HG02852 (cell line): Measurements from ENCODE around the gene ME2.
A peak's percentile ranks its signal among the peaks of the same experiment; 100 is the strongest.
"Not testable (repeated sequence)": the region's sequence is repeated elsewhere in the genome, so short reads cannot be mapped to it uniquely, and the experiment has no call there.

Source experiments
- ATAC-seq: cut with Tn5 transposase; IDR thresholded peaks from one replicate; pipeline ENCODE4 v1.9.1; 2021; ENCODE audit warnings: mild to moderate bottlenecking, moderate library complexity; ENCODE audit not compliant: unreplicated experiment

Gene ME2

DNA sequence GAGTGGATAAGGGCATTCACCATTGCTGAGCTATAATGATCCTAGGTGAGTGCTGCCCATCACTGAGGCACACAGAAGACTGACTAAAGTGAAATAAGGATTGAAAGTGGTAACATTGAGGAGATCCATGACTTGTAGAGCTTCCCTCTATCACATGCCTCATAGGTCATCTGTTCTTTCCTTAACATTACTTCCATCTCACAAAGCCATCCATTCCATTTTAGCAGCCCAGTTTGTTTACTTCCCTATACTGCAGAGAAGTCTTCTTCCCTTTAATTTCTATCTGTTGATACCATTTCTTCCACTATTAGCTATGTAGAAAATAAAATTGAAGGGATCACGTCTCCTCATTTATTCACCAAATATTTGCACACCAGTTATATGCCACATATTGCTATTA lies 32.1 kb downstream of the ME2 start:
- ATAC-seq, result no peak

DNA sequence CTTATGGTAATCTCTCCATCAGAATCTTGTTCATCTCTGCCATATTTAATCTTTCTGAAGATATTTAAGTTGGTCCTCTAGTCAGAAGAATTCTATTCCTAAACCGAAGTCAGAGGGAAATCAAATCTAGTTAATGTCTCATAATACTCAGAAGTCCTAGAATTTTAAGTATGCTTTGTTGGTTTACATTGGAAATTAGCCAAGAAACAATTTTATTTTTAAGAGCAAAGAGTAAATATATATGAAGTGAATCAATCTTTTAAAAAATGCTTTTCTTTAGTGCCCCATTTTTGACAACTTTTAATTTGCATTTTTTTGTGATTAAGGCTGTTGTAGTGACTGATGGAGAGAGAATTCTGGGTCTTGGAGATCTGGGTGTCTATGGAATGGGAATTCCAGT lies 38.1 kb downstream of the ME2 start:
- ATAC-seq, result no peak

DNA sequence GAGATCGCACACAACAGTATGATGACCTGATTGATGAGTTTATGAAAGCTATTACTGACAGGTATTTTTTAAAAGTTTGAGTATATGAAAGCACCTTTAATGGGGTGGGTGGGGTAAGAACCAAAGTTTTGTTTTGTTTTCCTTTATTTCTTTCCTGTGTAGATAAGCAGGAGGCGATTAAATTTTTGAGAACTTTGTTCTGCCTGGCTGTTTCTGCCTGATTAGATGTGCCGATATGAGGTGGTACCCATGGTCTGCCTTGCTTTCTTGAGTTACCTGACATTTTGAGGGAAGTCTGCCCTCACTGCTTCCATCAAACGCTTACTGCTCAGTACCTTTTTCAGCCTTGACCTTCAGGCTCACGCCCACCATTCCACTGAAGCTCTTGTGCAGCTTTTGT lies 39.2 kb downstream of the ME2 start:
- no peak for ATAC-seq

DNA sequence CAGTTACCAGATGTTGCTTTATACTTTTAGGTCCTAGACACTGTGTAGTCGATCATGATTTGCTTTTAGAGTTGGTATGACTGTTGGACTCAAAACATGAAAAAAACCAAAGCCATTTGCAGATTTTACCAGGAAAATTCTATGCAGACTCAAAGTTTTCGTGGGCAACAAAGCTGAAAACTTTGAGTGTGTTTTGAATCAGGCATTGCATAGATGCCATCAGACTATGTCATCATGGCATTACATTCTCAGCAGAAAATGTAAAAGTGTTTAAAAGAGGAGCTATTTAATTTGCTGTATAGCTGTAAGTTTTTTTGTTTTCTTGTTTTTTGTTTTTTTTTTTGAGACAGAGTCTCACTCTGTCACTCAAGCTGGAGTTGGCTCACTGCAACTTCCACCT lies 45.5 kb downstream of the ME2 start:
- no peak for ATAC-seq

DNA sequence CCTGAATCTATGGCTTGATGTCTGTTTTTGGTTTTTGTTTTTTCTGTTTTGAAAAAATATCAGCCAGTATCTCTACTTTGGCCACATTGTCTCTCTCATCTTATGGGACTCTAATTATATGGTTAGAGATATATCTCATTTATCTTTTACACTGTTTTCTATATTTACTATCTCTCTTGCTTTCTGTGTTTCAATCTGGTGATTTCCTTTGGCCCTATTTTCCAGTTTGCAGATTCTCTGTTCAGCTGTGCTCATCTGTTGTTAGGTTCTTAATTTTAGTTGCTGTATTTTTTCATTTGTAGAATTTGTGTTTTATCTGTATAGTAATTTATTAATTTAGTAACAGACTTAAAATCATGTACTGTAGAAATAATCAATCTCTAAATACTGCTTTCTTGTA lies 47.6 kb downstream of the ME2 start:
- ATAC-seq, result no peak

DNA sequence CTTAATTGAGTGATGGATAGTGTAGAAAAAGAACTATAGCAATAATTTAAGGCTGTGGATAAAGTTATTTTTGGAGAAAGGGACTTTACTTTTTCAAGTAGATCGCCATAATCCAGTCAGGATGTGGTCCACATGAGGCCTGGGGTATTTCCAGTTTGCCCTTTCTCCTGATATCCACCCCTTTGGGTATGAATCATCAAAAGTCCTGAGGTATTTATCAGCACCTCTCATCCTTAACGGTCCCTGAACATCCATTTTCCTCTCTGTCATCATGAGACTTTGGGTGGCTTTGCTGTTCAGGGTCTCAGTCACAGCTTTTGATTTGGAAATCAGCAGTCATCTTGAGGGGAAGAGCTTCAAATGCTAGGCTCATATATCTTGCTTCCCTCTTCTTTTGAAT lies 49.6 kb downstream of the ME2 start:
- ATAC-seq, result no peak

DNA sequence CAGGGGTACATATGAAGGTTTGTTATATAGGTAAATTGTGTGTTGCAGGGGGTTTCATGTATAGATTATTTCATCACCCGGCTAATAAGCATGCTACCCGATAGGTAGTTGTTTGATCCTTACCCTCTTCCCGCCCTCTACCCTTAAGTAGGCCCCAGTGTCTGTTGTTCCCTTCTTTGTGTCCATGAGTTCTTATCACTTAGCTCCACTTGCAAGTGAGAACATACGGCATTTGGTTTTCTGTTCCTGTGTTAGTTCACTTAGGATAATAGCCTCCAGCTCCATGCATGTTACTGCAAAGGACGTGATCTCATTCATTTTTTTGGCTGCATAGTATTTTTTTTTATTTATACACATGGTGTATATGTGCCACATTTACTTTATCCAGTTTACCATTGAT lies 54.8 kb downstream of the ME2 start:
- no peak for ATAC-seq

DNA sequence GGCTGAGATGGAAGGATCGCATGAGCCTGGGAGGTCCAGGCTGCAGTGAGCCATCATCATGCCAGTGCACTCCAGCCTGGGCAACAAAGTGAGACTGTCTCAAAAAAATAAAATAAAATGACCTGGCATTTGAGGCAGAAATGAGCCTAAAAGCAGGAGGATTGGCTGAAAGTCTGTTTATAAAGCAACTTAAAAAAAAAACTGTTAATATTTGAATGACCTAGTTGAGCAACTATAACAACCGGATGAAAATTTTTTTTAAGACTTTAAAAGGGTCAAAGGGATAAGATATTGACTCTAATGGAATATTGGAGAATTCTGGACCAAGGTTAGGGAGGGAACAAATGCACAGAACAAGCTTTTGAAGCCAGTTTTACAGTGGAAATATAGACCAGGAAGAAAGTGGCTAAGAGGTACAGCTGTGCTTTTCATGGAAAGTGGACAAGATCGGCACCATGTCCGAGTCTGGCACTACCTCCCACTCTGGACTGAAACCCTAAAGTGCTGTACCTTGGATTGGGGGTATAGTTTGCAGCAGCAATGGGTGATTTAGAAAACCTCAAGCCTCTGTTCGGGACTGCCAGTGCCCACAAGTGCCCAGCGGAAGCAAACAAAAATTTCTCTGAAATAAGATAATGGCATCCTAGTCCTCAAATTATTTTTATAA lies 55.8 kb downstream of the ME2 start:
- ATAC-seq, result no peak

DNA sequence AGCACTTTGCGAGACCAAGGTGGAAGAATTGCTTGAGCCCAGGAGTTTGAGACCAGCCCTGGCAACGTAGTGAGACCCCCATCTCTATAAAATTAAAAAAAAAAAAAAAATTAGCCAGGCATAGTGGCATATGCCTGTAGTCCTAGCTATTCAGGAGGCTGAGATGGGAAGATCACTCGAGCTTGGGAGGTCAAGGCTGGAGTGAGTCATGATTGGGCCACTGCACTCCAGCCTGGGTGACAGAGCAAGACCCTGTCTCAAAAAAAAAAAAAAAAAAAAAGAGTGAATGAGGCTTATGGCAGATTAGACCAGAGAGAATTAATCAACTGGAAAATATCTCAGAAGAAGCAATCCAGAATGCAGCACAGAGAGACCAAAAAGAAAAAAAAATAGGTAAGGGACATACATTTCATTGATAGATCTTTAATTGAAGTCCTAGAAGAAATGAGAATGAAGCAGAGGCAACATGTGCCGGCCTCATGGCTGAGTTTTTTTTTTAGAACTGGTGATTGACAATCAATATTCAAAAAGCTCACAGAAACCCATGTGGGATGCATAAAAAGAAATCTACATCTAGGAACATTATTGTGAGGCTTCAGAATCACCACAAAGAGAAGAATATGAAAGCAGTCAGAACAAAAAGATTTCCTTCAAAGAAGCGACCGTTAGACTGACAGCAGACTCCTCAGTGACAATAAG lies 56.7 kb downstream of the ME2 start:
- ATAC-seq, result no peak

DNA sequence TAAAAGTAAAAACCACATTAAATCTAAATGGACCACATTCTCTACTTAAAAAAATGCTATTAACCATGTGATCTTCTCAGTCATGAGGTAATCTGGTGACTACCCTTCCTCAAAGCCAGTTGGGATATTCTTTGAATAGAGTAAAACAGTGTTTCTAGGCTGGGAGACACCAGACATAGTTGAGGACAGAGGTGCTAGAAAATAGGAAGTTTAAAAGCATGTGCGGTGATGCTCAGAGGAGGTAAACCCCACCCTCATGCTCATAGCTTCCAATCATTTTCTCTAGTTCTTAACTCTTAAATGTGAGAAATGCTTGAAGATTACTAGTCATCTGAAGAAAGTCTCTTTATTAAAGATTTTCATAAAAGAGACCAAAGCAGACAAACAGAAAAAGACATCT lies 58.3 kb downstream of the ME2 start:
- ATAC-seq, result no peak

DNA sequence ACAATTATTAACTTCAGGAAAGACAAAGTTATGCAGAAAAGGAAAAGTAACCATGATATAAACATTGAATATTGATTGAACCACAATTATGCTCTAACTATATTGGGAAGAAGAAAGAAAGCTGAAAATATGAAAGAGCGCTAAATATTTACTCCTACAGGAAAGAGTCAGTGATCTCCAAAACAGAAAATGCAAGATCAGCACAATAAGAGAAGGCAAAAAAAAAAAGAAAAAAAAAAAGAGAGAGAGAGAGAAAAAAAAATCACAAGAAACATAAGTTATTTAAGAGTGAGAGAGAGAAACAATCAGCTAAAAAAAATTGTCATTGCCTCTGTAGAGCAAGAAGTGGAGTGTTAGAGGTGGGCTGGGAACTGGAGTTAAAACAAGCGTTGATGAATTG lies 60.0 kb downstream of the ME2 start:
- no peak for ATAC-seq

DNA sequence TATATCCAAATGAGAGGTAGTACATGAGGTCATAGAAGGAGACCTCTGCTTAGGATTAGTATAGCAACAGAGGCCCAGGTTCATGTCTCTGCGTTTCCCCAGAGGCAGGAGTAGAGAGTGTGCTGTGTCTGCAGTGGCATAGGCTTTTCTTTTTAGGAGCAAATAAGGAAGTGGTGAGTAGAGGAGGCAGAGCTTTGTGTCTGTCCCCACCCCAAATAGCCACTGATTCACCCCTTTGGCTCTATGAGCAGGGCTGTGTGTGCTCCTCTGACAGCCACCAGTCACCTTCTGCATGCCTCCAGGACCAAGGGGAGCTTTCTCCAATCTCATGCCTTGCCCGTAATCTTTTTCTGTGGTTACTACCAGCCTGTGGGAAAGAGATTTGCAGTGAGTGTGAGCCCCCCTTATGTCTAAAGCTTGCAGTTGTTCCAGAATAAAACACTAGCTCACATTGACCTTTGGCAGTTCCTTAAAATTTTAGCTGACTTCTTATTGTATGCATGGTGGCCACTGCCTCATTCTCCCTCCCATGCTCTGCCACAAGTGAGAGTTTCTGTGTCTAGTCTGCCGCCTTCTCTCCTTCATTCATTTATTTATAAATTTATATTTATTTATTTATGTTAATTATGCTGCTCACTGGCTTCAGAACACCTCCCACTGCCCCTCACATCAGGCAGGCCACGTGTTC lies 65.5 kb downstream of the ME2 start:
- no peak for ATAC-seq

DNA sequence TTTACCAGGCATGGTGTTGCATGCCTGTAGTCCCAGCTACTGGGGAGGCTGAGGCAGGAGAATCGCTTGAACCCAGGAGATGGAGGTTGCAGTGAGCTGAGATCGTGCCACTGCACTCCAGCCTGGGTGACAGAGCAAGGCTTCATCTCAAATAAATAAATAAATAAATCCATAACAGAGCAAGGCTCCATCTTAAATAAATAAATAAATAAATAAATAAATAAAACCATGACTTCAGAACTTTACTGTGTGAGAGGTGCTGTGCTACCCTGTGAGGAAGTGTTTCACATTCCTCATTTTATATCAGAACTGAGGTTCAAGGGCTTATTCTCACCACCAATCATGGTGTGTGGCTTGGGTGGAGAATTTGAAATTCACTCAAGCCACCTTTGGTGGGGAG lies 67.0 kb downstream of the ME2 start:
- not testable (repeated sequence) for ATAC-seq

DNA sequence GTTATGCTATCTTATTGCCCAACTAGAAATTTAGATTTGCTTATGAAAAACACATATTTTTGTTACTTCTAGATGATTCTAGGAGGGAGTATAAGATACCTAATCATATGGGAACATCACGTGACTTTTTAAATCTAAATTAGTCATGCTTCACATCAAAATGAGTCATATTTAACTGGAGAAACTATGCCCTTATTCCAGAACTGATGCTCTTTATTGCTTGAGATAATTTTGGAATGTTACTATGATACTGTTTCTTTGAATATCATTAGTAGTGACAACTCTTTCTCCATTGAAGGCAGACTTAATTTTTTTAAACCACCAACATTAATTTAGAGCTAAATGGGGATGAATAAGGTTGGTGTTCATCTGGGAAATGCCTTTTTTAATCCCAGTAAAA lies 69.0 kb downstream of the ME2 start:
- no peak for ATAC-seq

DNA sequence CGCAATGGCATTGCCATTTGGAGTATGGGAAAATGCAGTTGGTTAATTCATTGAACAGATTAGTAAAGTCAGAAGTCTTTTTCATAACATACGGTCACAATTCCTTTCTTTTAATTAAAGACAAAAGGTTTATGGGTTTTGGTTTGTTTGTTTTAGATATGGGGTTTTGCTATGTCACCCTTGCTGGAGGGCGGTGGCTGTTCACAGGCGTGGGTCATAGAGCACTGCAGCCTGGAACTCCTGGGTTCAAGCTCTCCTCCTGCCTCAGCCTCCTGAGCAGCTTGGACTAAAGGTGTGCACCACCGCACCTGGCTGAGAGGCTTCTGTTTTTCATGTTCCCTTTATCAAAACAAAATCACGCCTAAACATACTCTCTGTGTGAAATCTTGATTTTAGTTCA lies 70.3 kb downstream of the ME2 start:
- ATAC-seq, result no peak

DNA sequence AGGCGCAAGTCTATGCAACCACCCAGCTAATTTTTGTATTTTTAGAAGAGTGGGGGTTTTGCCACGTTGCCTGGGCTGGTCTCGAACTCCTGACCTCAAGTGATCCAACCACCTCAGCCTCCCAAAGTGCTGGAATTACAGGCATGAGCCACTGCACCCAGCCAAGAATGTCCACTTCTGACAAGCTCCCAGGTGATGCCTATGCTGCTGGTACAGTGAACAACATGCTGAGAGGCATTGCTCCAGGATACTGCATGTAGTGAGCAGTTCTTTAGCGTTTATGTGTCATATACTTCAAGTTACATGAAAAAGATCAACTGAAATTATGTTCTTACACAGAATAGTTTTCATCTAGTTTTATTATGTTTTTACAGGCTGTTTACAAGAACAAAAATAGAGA lies 71.7 kb downstream of the ME2 start:
- ATAC-seq, result no peak

DNA sequence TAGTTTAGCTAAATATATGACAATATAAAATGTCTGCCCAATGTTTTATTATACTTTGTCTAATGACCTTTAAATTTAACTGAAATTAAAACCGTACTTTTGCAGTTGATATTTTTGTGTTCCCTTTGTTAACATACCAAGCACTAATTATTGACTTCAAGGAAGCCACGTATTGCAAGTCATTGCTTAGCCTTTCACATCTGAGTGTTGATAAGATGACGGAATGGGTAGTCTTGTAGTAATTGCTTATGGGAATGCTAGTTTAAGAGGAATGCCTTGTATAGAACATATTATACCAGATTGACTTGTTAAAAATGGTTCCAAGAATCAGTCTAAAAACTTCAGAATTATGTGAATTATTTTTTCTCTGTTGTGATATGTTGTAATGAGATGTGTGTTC lies 74.9 kb downstream of the ME2 start:
- ATAC-seq, result no peak

DNA sequence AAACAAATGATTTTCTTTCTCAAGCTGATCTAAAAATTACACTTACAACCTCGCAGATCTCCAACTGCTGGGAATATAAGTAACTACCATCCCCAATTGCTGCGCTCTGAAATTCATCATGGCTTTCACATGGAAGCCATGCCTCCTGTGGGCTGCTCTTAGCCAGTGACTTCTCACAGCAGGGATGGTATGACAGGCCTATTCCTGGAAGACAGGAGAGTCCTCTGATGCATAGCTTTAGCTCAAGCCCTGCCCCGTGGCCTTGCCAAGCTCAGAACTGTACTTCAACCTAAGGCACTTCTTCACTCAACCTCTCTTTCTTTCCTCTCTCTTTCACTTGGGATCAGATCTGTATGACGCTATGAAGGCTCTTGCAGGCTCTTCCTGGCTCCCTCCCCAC lies 76.3 kb downstream of the ME2 start:
- no peak for ATAC-seq

DNA sequence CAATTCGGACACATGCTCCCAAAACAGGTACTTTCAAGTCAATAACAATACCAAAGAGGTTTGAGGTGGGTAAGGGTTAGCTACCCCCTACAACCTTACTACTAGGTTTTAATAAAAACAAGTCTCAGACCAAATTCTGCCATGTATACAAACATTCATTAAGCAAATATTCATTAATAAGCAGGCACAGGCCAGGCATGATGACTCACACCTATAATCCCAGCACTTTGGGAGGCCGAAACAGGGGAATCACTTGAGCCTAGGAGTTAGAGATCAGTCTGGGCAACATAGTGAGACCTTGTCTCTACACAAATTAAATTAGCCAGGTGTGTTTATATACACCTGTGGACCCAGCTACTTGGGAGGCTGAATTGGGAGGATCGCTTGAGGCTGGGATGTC lies 77.2 kb downstream of the ME2 start:
- no peak for ATAC-seq

DNA sequence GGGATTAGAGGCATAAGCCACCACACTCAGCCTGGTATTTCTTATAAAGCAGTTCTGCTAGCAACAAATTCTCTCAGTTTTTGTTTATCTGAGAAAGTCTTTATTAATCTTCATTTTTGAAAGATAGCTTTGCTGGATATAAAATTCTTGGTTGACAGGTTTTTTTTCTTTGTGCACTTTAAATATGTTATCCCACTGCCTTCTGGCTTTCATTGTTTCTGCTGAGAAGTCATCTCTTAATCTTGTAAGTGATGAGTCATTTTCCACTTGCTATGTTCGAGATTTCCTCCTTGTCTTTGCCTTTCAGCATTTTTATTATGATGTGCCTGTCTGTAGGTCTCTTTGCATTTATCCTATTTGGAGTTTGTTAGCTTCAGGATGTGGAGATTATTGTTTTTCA lies 83.1 kb downstream of the ME2 start:
- no peak for ATAC-seq

DNA sequence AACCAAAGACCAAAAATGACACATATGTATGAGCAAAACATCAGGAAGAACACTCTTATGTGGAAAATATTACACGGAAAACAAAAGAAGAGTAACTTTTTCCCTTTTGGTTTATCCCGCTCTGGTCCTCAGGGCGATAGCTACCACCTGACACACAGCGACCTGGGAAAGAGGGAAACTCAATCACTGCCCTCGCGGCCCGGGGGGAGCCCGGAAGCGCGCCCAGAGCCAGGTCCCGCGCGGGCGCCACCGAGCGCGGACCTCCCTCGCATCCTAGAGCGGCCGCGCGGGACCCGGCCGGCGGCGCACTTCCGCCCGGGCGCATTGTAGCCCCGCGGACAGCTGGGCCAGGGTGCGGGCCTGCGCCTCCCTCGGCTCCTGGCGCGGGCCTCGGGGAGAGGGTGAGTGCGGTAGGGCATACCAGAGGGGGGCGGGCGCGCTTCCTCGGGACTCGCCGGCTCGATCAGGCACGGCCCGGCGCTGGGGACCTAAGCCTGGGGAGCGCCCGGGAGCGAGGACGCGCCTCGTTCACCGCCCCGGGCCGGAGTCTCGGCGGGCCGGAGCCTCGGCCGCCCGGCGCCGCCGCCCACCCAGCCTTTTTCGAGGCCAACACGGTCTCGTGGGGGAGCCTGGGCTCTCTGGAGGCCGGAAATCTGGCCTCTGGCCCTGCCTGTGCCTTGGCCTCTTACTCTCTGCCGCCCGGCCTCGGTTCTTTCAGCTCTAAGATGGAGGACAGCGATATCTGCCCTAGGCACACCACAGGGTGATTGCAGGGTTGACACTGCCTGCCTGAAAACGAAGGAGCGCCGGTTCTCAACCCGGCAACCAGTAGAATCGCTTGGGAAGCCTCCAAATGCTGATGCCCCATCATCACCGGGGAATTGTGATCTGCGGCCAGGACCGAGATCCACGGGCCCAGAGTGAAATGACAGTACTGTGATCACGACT lies 89.1 kb downstream of the ME2 start, which contains the start of gene ELAC1:
Gene ELAC1, plus strand, starts transcription at position 327 of the 948 bp plus-strand sequence. CDS start 6,365 bp downstream, outside the sequence.
- peak; percentile 93 for ATAC-seq
